PC-9 (cell line): Measurements from ENCODE around the gene SP3. TPM values are rescaled to one million over a fixed set of nuclear protein-coding genes. Genes with fewer than 3 reads are reported as not detected.

Experiments
- BruUV-seq: library from RNA; stranded (reverse); fragments of 400-500 nt; replicated peaks from 2 replicates; lab custom pipeline; 2021; lab: Mats Ljungman, UMichigan
- CTCF ChIA-PET: fragments of 300-600 bp; sonication (Branson Sonifier 250); formaldehyde crosslinking; loops from one replicate; lab custom pipeline; 2022; ENCODE audit warnings: antibody characterized with exemption; lab: Charles Lee
- POLR2A ChIA-PET: fragments of 300-600 bp; sonication (Branson Sonifier 250); formaldehyde crosslinking; loops from one replicate; lab custom pipeline; 2022; ENCODE audit warnings: antibody characterized with exemption; ENCODE audit not compliant: unreplicated experiment; lab: Charles Lee
- DNase-seq, 2 experiments: peaks; one replicate each; pipeline versions ENCODE4 v3.0.0 to v3.0.0-alpha.2; 2015 to 2022; ENCODE audit warnings: mixed read lengths in 1 of 2
- H2AFZ ChIP-seq: fragments of 200-600 bp; sonication (generic); 2 replicates; pipeline ENCODE4 v1.8.1; 2017; ENCODE audit warnings: antibody characterized with exemption
- H3F3A ChIP-seq: fragments of 200-600 bp; sonication (generic); 2 replicates; pipeline ENCODE4 v1.8.1; 2017; ENCODE audit warnings: antibody characterized with exemption, mild to moderate bottlenecking, low read depth; ENCODE audit not compliant: insufficient read depth
- H3K27ac ChIP-seq: fragments of 200-600 bp; sonication (generic); 2 replicates; pipeline ENCODE4 v1.6.1; 2016; ENCODE audit warnings: mixed run types
- H3K27me3 ChIP-seq: fragments of 200-600 bp; sonication (generic); 2 replicates; pipeline ENCODE4 v1.6.1; 2016; ENCODE audit warnings: low read depth, mixed run types; ENCODE audit not compliant: insufficient read depth
- H3K36me3 ChIP-seq: fragments of 200-600 bp; sonication (generic); 2 replicates; pipeline ENCODE4 v1.6.1; 2016; ENCODE audit warnings: low read depth, mixed run types
- H3K4me1 ChIP-seq: fragments of 200-600 bp; sonication (generic); replicated peaks from 2 replicates; pipeline ENCODE4 v1.6.1; 2016; ENCODE audit warnings: mixed run types; ENCODE audit not compliant: insufficient read depth
- H3K4me2 ChIP-seq: fragments of 200-600 bp; sonication (generic); 2 replicates; pipeline ENCODE4 v1.6.1; 2017; ENCODE audit warnings: mixed run types
- H3K4me3 ChIP-seq: fragments of 200-600 bp; sonication (generic); 2 replicates; pipeline ENCODE4 v1.6.1; 2016; ENCODE audit warnings: mixed run types
- H3K79me2 ChIP-seq: fragments of 200-600 bp; sonication (generic); 2 replicates; pipeline ENCODE4 v1.6.1; 2017; ENCODE audit warnings: low read depth, mixed run types
- H3K9me2 ChIP-seq: fragments of 200-600 bp; sonication (generic); 2 replicates; pipeline ENCODE4 v1.8.1; 2017; ENCODE audit warnings: mild to moderate bottlenecking; ENCODE audit not compliant: insufficient read depth
- H3K9me3 ChIP-seq: fragments of 200-600 bp; sonication (generic); 2 replicates; pipeline ENCODE4 v1.8.1; 2016; ENCODE audit warnings: low read depth; ENCODE audit not compliant: insufficient read depth
- H4K20me1 ChIP-seq: fragments of 200-600 bp; sonication (generic); 2 replicates; pipeline ENCODE4 v1.8.1; 2017; ENCODE audit not compliant: insufficient read depth
- CTCF ChIP-seq: fragments of 200-600 bp; sonication (generic); conservative IDR thresholded peaks from 2 replicates; pipeline ENCODE4 v1.6.1; 2017; ENCODE audit warnings: mixed run types, antibody characterized with exemption, mild to moderate bottlenecking, moderate library complexity
- EZH2 ChIP-seq: fragments of 200-600 bp; sonication (generic); IDR thresholded peaks from 2 replicates; pipeline ENCODE4 v1.8.0; 2017; ENCODE audit warnings: antibody characterized with exemption, low read depth
- intact Hi-C: fragments of 100-400 bp; cut with micrococcal nuclease; formaldehyde crosslinking; loops from one replicate; pipeline ENCODE4 v1.10.0; 2022; ENCODE audit not compliant: unreplicated experiment
- total RNA-seq: library from RNA; stranded (reverse); gene quantifications from 2 replicates; pipeline ENCODE4 v1.2.3, GENCODE V29; 2021

SP3 gene
- total RNA-seq, 1 experiment from 2014 or later, result 127 TPM

GRCh38 chr2:174007010-174007409, 41.8 kb upstream of the SP3 start:
- ChIA-PET CTCF (interaction anchor here (0.6 kb wide), 1 partner anchor 29 kb away, joined by 3 read pairs; no protein-coding TSS in a partner anchor), POLR2A (no interaction called here)
- Histone ChIP-seq H3K79me2 (no peaks in the 10 kb centered on the region), H3K4me1 (peaks cover 7% of the 10 kb centered on the region), H3K27ac (no peak overlapping the region), H3F3A (0 out of 2 replicates have a peak, but pooled peaks cover 7% of the 10 kb centered on the region), H3K4me3 (no peak overlapping the region), H3K9me3 (no peaks in the 10 kb centered on the region), H4K20me1 (no peaks in the 10 kb centered on the region), H2AFZ (no peak overlapping the region), H3K36me3 (no peaks in the 10 kb centered on the region), H3K9me2 (no peaks in the 10 kb centered on the region), H3K4me2 (no peak overlapping the region), H3K27me3 (no peaks in the 10 kb centered on the region)
- TF ChIP-seq EZH2 (no peak), CTCF (no peak)
- BruUV-seq, result no TSS peak
- intact Hi-C loops, result no loop called here
- DNase-seq, result no peak

DNA sequence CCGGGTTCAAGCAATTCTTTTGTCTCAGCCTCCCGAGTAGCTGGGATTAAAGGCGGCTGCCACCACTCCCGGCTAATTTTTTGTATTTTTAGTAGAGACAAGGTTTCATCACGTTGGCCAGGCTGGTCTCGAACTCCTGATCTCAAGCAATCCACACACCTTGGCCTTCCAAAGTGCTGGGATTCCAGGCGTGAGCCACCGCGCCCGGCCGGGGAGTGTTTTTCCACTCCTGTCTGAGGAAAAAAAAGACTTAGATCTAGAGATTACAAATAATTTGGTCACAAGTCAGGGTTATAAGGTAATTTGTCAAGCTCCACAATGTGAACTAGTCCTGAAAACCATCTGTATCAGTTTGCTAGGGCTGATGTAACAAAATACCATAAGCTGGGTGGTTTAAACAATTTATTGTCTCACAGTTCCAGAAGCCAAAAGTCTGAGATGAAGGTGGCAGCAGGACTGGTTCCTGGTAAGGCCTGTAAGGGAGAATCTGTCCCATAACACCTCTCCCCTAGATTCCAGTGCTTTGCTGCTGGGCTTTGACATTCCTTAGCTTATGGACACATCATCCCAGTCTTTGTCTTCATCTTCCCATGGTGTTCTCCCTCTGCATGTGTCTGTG, 40.7 kb upstream of the SP3 start:
- TF ChIP-seq CTCF, result no peak
- H3K4me2 ChIP-seq, result no peak overlapping the region
- H3F3A ChIP-seq, result 0 out of 2 replicates have a peak, but pooled peaks cover 7% of the 10 kb centered on the region
- no peaks in the 10 kb centered on the region for H3K79me2 ChIP-seq
- BruUV-seq, result no TSS peak
- H3K27me3 ChIP-seq, result no peaks in the 10 kb centered on the region
- no peaks in the 10 kb centered on the region for H3K36me3 ChIP-seq
- peaks cover 7% of the 10 kb centered on the region for H3K4me1 ChIP-seq
- POLR2A ChIA-PET, result no interaction called here
- intact Hi-C loops, result loop anchor here (1.0 to 2.0 kb wide), 2 partner anchors 33 to 40 kb away; no protein-coding TSS in a partner anchor
- no peaks in the 10 kb centered on the region for H3K9me3 ChIP-seq
- no peaks in the 10 kb centered on the region for H4K20me1 ChIP-seq
- H3K27ac ChIP-seq, result peak overlapping the region; percentile 2; the same call in 1 of the 2 replicates
- peak in 1 of 2 experiments; percentile 60 for DNase-seq
- CTCF ChIA-PET, result interaction anchor here (0.7 kb wide), 1 partner anchor 133 kb away, joined by 11 read pairs; no protein-coding TSS in a partner anchor
- H3K4me3 ChIP-seq, result no peak overlapping the region
- H3K9me2 ChIP-seq, result no peaks in the 10 kb centered on the region
- H2AFZ ChIP-seq, result no peak overlapping the region

GRCh38 chr2:174004905-174005605, 39.9 kb upstream of the SP3 start:
- H3K27me3 ChIP-seq, result no peaks in the 10 kb centered on the region
- H3K4me2 ChIP-seq, result no peak overlapping the region
- no peaks in the 10 kb centered on the region for H4K20me1 ChIP-seq
- ChIA-PET CTCF (no interaction called here), POLR2A (interaction anchor here (0.6 to 1.2 kb wide), 3 partner anchors 32 to 43 kb away, joined by 3 to 8 read pairs (median 5); no protein-coding TSS in a partner anchor)
- H3K9me2 ChIP-seq, result no peaks in the 10 kb centered on the region
- H2AFZ ChIP-seq, result no peak overlapping the region
- TF ChIP-seq CTCF (no peak), EZH2 (no peak)
- no peak overlapping the region for H3K4me3 ChIP-seq
- H3K27ac ChIP-seq, result no peak overlapping the region
- no peaks in the 10 kb centered on the region for H3K79me2 ChIP-seq
- 0 out of 2 replicates have a peak, but pooled peaks cover 7% of the 10 kb centered on the region for H3F3A ChIP-seq
- peak; percentile 44 to 55 for DNase-seq
- no TSS peak for BruUV-seq
- no peaks in the 10 kb centered on the region for H3K36me3 ChIP-seq
- no peaks in the 10 kb centered on the region for H3K9me3 ChIP-seq
- H3K4me1 ChIP-seq, result peaks cover 7% of the 10 kb centered on the region
- intact Hi-C loops, result loop anchor here (1.0 to 2.0 kb wide), 2 partner anchors 32 to 39 kb away; no protein-coding TSS in a partner anchor
